ENCODE measurements around the gene BID.

DNA sequence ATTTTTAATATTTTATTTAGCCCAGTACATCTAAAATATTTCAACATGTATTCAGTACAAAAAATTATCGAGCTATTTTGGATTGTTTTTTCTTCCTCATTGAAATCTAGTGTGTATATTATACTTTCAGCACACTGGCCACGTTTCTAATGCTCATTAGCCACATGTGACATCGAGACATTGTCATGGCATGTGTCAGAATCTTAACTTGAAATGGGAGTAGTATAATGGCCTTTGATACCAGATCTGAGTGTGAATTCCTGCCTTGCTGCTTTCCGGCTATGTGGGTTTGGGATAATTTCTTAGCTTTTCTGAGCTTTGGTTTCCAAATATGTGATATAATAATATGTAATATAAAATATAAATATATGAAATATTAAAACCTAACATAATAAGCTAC lies 81.4 kb downstream of the BID start:
- TF ChIP-seq, protein P1, sequence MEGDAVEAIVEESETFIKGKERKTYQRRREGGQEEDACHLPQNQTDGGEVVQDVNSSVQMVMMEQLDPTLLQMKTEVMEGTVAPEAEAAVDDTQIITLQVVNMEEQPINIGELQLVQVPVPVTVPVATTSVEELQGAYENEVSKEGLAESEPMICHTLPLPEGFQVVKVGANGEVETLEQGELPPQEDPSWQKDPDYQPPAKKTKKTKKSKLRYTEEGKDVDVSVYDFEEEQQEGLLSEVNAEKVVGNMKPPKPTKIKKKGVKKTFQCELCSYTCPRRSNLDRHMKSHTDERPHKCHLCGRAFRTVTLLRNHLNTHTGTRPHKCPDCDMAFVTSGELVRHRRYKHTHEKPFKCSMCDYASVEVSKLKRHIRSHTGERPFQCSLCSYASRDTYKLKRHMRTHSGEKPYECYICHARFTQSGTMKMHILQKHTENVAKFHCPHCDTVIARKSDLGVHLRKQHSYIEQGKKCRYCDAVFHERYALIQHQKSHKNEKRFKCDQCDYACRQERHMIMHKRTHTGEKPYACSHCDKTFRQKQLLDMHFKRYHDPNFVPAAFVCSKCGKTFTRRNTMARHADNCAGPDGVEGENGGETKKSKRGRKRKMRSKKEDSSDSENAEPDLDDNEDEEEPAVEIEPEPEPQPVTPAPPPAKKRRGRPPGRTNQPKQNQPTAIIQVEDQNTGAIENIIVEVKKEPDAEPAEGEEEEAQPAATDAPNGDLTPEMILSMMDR (IDR thresholded peaks at IDR 0.05; ENCODE audit: low read depth, low read length, poor library complexity, severe bottlenecking): no peak
- no peak for TF ChIP-seq EZH2phosphoT487 (IDR thresholded peaks at IDR 0.05; ENCODE audit: borderline replicate concordance, low read length)

All from DOHH2 (cell line).